Measurements from ENCODE around the gene ZNF600. TPM values are rescaled to one million over a fixed set of nuclear protein-coding genes. Genes with fewer than 3 reads are reported as not detected.
"Not testable (repeated sequence)": the region's sequence is repeated elsewhere in the genome, so short reads cannot be mapped to it uniquely, and the experiment has no call there.

ZNF600 gene
- polyA plus RNA-seq, 1 of the 3 experiments (the other 2 are of a cell fraction) = 9.9 TPM

- TF ChIP-seq REST (IDR thresholded peaks at IDR 0.05; ENCODE audit: low read depth, low read length) = no peak
- TF ChIP-seq MXI1 (IDR thresholded peaks at IDR 0.05; ENCODE audit: low read depth, low read length) = no peak
Observed at GRCh38 chr19:52722062-52723003, 64.3 kb downstream of the ZNF600 start (continued).

GRCh38 chr19:52720541-52720940 lies 66.0 kb downstream of the ZNF600 start:
- H3K9ac ChIP-seq; H3K4me2 ChIP-seq; H3K4me1 ChIP-seq (ENCODE audit: control insufficient read depth in 1 of 2, insufficient read depth in 2 of 2, low read depth in 1 of 2, low read length in 1 of 2); H3K79me2 ChIP-seq (ENCODE audit: insufficient read depth); H2AFZ ChIP-seq (ENCODE audit: low read depth); CTCF ChIA-PET; H3K4me3 ChIP-seq (ENCODE audit: low read depth in 2 of 2, low read length in 1 of 2); H3K27ac ChIP-seq (ENCODE audit: low read depth in 2 of 2, low read length in 1 of 2); H3K27me3 ChIP-seq (ENCODE audit: insufficient read depth); DNase-seq; H3K9me2 ChIP-seq; H4K20me1 ChIP-seq (ENCODE audit: insufficient read depth); POLR2A ChIA-PET; H3F3A ChIP-seq (replicated peaks; ENCODE audit: insufficient read depth); H3K9me3 ChIP-seq: not testable (repeated sequence)
- H3K36me3 ChIP-seq (replicated peaks in 1 of 2; ENCODE audit: control insufficient read depth in 1 of 2, insufficient read depth in 2 of 2, low read length in 1 of 2) = peaks cover 0 to 12% of the 10 kb centered on the region in 2 experiments
- WGBS (ENCODE audit: low lambda C conversion rate) = 100% methylated on average over 7 of the region's 21 CpGs

- Histone ChIP-seq H3K36me3 (replicated peaks in 1 of 2; ENCODE audit: control insufficient read depth in 1 of 2, insufficient read depth in 2 of 2, low read length in 1 of 2) (peaks cover 0 to 30% of the 10 kb centered on the region in 2 experiments), H3K4me3 (ENCODE audit: low read depth in 2 of 2, low read length in 1 of 2) (no peak overlapping the region), H3K9me2 (no peaks in the 10 kb centered on the region), H4K20me1 (ENCODE audit: insufficient read depth) (no peaks in the 10 kb centered on the region), H3K27me3 (ENCODE audit: insufficient read depth) (no peaks in the 10 kb centered on the region), H3K9ac (no peak overlapping the region), H3F3A (replicated peaks; ENCODE audit: insufficient read depth) (no peaks in the 10 kb centered on the region), H3K79me2 (ENCODE audit: insufficient read depth) (no peaks in the 10 kb centered on the region), H3K4me1 (ENCODE audit: control insufficient read depth in 1 of 2, insufficient read depth in 2 of 2, low read depth in 1 of 2, low read length in 1 of 2) (no peaks in the 10 kb centered on the region), H3K27ac (ENCODE audit: low read depth in 2 of 2, low read length in 1 of 2) (no peak overlapping the region), H2AFZ (ENCODE audit: low read depth) (no peak overlapping the region), H3K9me3 (no peaks in the 10 kb centered on the region), H3K4me2 (no peak overlapping the region)
- POLR2A ChIA-PET = no interaction called here
- CTCF ChIA-PET = no interaction called here
- no peak for DNase-seq
- TF ChIP-seq MXI1 (IDR thresholded peaks at IDR 0.05; ENCODE audit: low read depth, low read length) (no peak), JUND (IDR thresholded peaks at IDR 0.05) (no peak), CHD2 (IDR thresholded peaks at IDR 0.05; ENCODE audit: low read length, partially characterized antibody) (no peak), REST (IDR thresholded peaks at IDR 0.05; ENCODE audit: low read depth, low read length) (no peak), RAD21 (IDR thresholded peaks at IDR 0.05; ENCODE audit: low read length) (no peak), RXRA (IDR thresholded peaks at IDR 0.05; ENCODE audit: borderline replicate concordance, low read depth) (no peak), ELF1 (IDR thresholded peaks at IDR 0.05) (no peak), NRF1 (IDR thresholded peaks at IDR 0.05; ENCODE audit: low read depth, low read length) (no peak)
- 100% methylated on average over 1 of the region's 1 CpG for WGBS (ENCODE audit: low lambda C conversion rate)
Observed at GRCh38 chr19:52716522-52716921, 70.1 kb downstream of the ZNF600 start.

- H3F3A ChIP-seq (replicated peaks; ENCODE audit: insufficient read depth); H3K9ac ChIP-seq; H3K79me2 ChIP-seq (ENCODE audit: insufficient read depth); H3K9me3 ChIP-seq; H2AFZ ChIP-seq (ENCODE audit: low read depth); H3K4me2 ChIP-seq; DNase-seq; POLR2A ChIA-PET; H3K4me3 ChIP-seq (ENCODE audit: low read depth in 2 of 2, low read length in 1 of 2); H4K20me1 ChIP-seq (ENCODE audit: insufficient read depth); H3K27ac ChIP-seq (ENCODE audit: low read depth in 2 of 2, low read length in 1 of 2); CTCF ChIA-PET; H3K27me3 ChIP-seq (ENCODE audit: insufficient read depth); H3K9me2 ChIP-seq; H3K4me1 ChIP-seq (ENCODE audit: control insufficient read depth in 1 of 2, insufficient read depth in 2 of 2, low read depth in 1 of 2, low read length in 1 of 2): not testable (repeated sequence)
- peaks cover 0 to 34% of the 10 kb centered on the region in 2 experiments for H3K36me3 ChIP-seq (replicated peaks in 1 of 2; ENCODE audit: control insufficient read depth in 1 of 2, insufficient read depth in 2 of 2, low read length in 1 of 2)
- WGBS (ENCODE audit: low lambda C conversion rate) = 76% methylated on average over 3 of the region's 4 CpGs
Observed at GRCh38 chr19:52715902-52716301, 70.7 kb downstream of the ZNF600 start.

Data from SK-N-SH (cell line).